ENCODE results near the gene HABP2. TPM values are rescaled to one million over a fixed set of nuclear protein-coding genes. Genes with fewer than 3 reads are reported as not detected.

The HABP2 gene
- total RNA-seq, 6 experiments from 2014 or later, result not detected

- no peak for DNase-seq
- peaks cover 14% of the 10 kb centered on the region for H3K27me3 Mint-ChIP-seq (ENCODE audit: insufficient read depth)
- no peak for TF ChIP-seq CTCF (IDR thresholded peaks at IDR 0.05)
- no peak overlapping the region for H3K27ac Mint-ChIP-seq
- H3K4me3 Mint-ChIP-seq, result no peak overlapping the region
- H3K4me1 Mint-ChIP-seq (ENCODE audit: low read depth), result no peaks in the 10 kb centered on the region
- no peaks in the 10 kb centered on the region for H3K36me3 Mint-ChIP-seq (ENCODE audit: low read depth)
- H3K9me3 Mint-ChIP-seq, result no peaks in the 10 kb centered on the region
Observed at GRCh38 chr10:113581092-113581491, 28.2 kb downstream of the HABP2 start.

- H3K4me1 Mint-ChIP-seq (ENCODE audit: low read depth), result no peaks in the 10 kb centered on the region
- no peak for DNase-seq
- peaks cover 10% of the 10 kb centered on the region for H3K27me3 Mint-ChIP-seq (ENCODE audit: insufficient read depth)
- no peak overlapping the region for H3K27ac Mint-ChIP-seq
- no peak for TF ChIP-seq CTCF (IDR thresholded peaks at IDR 0.05)
- no peaks in the 10 kb centered on the region for H3K36me3 Mint-ChIP-seq (ENCODE audit: low read depth)
- H3K4me3 Mint-ChIP-seq, result no peak overlapping the region
- H3K9me3 Mint-ChIP-seq, result no peaks in the 10 kb centered on the region
Observed at GRCh38 chr10:113583571-113583970, 30.7 kb downstream of the HABP2 start.

- peak; percentile 7 for DNase-seq
- Mint-ChIP-seq H3K27me3 (ENCODE audit: insufficient read depth) (peaks cover 12% of the 10 kb centered on the region), H3K4me3 (no peak overlapping the region), H3K36me3 (ENCODE audit: low read depth) (no peaks in the 10 kb centered on the region), H3K27ac (no peak overlapping the region), H3K4me1 (ENCODE audit: low read depth) (no peaks in the 10 kb centered on the region), H3K9me3 (no peaks in the 10 kb centered on the region)
- no peak for TF ChIP-seq CTCF (IDR thresholded peaks at IDR 0.05)
Observed at GRCh38 chr10:113585949-113586348, 33.1 kb downstream of the HABP2 start.

- TF ChIP-seq CTCF (IDR thresholded peaks at IDR 0.05), result no peak
- no peaks in the 10 kb centered on the region for H3K36me3 Mint-ChIP-seq (ENCODE audit: low read depth)
- peaks cover 31% of the 10 kb centered on the region for H3K27me3 Mint-ChIP-seq (ENCODE audit: insufficient read depth)
- H3K4me1 Mint-ChIP-seq (ENCODE audit: low read depth), result no peaks in the 10 kb centered on the region
- H3K9me3 Mint-ChIP-seq, result no peaks in the 10 kb centered on the region
- no peak overlapping the region for H3K4me3 Mint-ChIP-seq
- no peak for DNase-seq
- no peak overlapping the region for H3K27ac Mint-ChIP-seq
Observed at GRCh38 chr10:113589201-113589770, 36.4 kb downstream of the HABP2 start.

GRCh38 chr10:113590581-113590980, 37.7 kb downstream of the HABP2 start:
- no peaks in the 10 kb centered on the region for H3K9me3 Mint-ChIP-seq
- no peak for DNase-seq
- H3K4me1 Mint-ChIP-seq (ENCODE audit: low read depth), result no peaks in the 10 kb centered on the region
- no peak overlapping the region for H3K27ac Mint-ChIP-seq
- no peaks in the 10 kb centered on the region for H3K36me3 Mint-ChIP-seq (ENCODE audit: low read depth)
- no peak overlapping the region for H3K4me3 Mint-ChIP-seq
- H3K27me3 Mint-ChIP-seq (ENCODE audit: insufficient read depth), result peaks cover 33% of the 10 kb centered on the region
- TF ChIP-seq CTCF (IDR thresholded peaks at IDR 0.05), result no peak

- H3K9me3 Mint-ChIP-seq, result no peaks in the 10 kb centered on the region
- H3K27me3 Mint-ChIP-seq (ENCODE audit: insufficient read depth), result peaks cover 32% of the 10 kb centered on the region
- no peaks in the 10 kb centered on the region for H3K4me1 Mint-ChIP-seq (ENCODE audit: low read depth)
- H3K27ac Mint-ChIP-seq, result no peak overlapping the region
- TF ChIP-seq CTCF (IDR thresholded peaks at IDR 0.05), result no peak
- no peaks in the 10 kb centered on the region for H3K36me3 Mint-ChIP-seq (ENCODE audit: low read depth)
- DNase-seq, result no peak
- no peak overlapping the region for H3K4me3 Mint-ChIP-seq
Observed at GRCh38 chr10:113592380-113592779, 39.5 kb downstream of the HABP2 start.
